Activated CD4-positive, alpha-beta T cell treated with anti-CD3 and anti-CD28 coated beads, Interleukin-2, Interleukin-4, amounts not matched to agents 100 ng/mL and 50 ng/mL, durations not matched to agents 16 hours and 8 hours (primary cell): ENCODE results near the gene GNAT2.

Source experiments
- DNase-seq: peaks from one replicate; pipeline ENCODE4 v3.0.0-alpha.2; 2020; ENCODE audit warnings: low spot score

GNAT2 gene

DNA sequence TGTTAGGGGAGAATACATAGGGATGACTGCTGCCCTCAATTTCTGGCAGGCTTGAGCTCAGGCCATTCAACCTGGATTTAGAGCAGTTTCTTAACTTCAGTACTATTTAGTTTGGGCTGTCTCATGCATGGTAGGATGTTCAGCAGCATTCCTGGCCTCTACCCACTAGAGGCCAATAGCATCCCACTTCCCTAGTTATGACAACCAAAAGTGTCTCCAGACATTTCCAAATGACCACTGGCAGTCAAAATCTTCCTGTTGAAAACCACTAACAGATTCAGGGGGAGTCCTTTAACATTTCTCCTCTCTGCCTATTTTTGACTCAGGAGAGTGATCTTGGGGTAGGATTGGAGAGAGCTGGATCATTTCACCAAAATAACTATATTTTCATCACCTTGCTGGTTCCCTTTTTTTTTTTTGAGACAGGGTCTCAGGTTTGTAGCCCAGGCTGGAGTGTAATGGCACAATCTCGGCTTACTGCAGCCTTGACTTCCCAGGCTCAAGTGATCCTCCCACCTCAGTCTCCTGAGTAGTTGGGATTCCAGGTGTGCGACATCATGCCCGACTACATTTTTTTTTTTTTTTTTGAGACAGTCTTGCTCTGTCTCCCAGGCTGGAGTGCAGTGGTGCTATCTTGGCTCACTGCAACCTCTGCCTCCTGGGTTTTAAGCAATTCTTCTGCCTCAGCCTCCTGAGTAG is 8.7 kb downstream of the GNAT2 start:
- no peak for DNase-seq

DNA sequence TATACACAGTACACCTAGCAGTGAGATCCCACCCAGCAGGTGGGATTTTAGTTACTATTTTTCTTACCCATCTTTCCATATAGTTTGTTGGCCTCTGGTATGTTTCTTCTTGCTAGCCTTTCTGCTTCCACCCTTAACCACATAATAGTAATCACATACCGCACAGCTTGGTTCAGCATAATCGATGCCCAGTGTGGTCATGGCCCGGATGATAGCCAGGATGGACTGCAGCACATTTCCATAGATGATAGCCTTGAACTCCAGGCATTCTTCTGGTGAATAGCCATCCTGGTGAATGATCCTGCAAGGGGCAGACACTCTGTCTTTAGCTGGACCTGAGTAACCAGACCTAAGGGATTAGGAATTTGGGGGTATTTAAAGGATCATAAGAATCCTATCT is 9.5 kb downstream of the GNAT2 start:
- DNase-seq: no peak

DNA sequence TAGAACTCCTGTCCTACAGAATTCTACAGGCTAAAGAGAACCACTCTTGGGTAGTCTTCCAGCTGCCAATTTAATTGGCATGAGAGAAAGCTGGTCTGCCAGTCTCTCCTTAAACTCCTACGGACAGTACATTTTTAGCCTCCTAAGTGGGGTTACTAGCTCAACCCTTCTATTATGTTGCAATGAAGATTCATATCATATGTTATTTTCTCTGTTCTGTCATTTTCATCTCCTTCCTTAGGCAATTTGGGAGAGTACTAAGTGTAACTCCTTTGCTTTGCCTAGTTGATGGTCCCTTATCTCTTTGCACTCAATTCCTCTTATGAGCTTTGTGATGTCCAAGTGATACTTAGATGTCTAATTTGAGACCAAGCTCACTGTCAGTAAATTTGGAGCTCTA is 14.0 kb downstream of the GNAT2 start:
- no peak for DNase-seq

DNA sequence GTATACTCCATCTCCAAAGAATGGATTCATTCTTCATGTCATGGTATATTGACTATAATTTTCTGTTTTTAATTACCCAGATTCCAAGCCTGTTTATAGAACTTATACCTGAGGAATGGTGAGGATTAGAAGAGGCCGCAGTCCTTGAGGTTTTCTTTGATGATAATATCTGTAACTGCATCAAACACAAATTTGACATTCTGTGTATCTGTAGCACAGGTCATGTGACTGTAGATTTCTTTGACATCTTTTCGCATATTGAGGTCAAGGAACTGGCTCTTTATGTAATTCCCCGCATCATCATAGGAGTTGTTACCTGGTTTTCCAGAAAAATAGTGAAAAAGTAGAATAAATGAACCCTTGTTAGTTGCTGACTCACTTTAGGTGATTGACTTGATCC is 16.2 kb downstream of the GNAT2 start:
- no peak for DNase-seq

DNA sequence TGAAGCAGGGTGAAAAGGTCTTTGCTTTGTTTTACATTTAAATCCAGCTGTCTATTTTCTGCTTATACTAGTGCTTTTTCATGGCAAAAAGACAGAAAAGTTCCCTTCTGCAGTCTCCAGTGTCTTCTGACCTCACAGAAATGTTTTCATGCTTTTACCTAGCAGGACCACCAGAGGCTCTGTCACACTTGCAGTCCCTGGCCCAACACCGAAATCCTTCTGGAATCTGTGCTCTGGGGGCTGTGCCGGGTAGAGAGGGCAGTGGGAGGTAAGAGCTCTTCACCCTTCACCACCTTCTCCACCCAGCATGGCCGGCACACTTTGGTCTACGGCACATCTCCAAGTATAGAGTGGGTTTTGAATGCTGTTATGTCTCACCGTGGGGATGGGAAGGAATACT is 20.8 kb downstream of the GNAT2 start:
- no peak for DNase-seq

DNA sequence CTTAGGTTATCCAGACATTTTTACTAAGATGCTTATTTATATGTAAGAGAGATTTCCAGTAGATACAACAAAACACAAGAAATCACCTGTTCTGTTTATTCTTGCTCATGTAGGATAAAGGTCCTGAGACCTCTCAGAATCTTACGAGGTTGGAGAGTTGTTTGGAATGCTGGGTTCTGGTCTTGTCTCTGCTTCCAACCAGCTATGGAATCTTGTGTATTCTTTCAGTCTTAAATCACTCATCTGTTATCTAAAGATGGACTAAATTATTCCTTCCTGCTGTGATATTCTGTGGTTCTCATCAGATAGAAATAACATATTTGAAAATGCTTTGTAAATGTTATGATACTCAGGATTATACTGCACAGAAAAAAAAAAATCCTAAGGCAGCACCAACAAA is 21.3 kb downstream of the GNAT2 start:
- no peak for DNase-seq

DNA sequence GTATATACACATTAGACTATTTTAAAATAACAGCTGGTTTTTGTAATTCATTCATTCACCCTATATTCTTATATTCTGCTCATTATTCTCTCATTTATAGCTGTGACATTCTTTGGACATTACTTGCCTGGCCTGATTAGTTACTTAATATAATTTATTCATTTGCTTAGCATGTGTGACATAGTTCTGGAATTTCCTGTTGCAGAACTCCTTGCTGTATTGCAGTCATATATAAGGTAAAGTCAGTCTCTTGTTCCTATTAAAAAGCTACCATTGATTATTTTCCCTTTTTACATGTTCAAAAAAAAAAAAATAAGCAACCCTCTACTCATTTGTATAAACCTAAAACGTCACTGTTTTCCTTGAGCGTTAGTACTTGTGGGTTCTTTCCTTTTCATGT is 23.9 kb downstream of the GNAT2 start:
- no peak for DNase-seq

DNA sequence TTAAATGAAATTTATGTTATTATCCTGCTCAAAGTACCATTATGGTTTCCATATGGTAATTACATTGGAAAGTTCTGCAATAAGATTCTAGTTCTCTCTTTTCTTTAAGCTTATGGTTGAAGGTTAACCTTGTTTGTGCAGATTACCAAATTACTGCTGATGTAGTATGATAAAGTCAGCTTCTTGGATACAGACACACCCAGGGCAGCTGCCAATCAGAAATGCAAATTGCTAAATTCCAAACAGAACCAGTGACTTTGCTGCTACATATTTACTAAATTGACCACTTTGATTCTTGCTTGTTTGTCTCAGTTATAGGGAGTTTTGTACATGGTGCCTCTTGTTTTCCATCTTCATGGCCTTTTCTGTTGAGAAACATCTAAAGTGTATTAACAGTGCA is 26.5 kb downstream of the GNAT2 start:
- DNase-seq: no peak

DNA sequence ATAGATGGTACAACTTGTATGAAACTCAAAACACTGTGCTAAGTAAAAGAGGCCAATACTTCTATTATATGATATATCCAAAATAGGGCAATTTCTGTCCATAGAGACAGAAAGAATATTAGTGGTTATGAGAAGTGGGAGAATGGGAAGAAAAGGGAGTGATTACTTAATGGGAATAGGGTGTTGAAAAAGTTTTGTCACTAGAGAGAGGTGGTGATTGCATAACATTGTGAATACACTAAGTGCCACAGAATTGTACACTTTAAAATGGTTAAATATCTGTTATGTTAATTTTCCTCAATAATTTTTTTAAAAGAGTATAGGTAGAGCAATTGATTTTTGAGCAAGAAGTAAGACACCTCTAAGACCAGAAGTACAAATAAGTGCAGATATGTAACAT is 29.7 kb downstream of the GNAT2 start:
- DNase-seq: no peak

DNA sequence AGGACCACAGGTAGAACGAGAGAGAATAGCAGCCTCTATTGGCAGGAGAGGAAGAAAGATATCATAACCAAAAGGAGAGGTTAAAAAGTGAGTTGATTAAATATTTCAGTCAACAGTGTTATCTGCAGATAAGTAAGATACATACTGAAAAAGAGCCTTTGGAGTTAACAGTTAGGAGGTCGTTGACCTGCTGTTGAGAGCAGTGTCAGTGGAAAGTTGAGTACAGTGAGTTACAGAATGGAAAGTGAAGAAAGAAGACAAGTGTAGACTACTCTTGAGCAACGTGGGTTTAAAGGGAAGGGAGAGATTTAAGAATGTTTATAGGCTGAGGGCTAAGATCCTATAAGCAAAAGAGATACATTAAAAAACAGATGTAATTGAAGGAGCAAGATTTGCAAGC is 30.2 kb downstream of the GNAT2 start:
- no peak for DNase-seq

DNA sequence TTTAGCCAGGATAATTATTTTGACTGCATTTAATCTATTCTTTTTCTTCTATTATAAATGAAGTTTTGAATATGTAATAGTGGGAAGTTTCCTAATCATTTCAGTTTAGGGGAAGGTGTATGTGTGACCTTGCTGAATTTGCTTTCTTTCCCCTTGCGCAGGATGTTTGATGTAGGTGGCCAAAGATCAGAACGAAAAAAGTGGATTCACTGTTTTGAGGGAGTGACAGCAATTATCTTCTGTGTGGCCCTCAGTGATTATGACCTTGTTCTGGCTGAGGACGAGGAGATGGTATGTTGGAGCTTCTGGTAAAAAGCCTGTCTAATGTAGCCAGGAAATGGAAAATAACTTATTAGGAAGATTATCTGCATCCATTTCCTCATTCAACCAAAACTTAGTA is 33.4 kb downstream of the GNAT2 start:
- no peak for DNase-seq

DNA sequence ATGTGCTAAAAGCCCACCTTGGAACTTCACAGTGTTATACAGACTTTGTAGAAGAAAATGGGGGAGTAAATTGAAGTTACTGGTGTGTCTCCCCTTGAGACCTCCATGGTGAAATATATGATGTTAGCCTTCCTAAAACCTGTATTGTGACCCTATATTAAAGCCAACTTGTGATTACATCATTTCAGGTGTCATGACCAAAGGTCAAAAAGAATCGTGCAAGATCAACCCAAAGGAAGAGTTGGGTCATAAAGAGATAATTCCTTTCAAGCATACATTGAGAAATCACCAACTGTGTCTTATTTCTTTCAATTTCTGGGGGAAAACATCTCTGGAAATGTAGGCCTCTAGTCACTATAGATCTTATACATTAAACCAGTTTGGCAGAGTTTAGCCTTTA is 34.6 kb downstream of the GNAT2 start:
- DNase-seq: no peak

DNA sequence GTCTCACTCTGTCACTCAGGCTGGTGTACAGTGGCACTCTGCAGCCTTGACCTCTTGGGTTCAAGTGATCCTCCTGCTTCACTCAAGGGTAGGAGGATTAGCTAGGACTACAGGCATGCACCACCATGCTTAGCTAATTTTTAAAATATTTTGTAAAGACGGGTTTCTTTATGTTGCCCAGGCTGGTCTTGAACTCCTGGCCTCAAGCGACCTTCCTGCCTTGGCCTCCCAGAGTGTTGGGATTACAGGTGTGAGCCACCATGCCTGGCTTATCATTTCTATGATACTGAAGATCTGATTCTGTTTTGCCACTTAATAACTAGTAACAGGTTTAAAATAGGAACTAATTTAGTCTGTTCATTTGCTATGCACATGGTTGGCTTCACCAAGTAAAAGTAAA is 37.4 kb downstream of the GNAT2 start:
- no peak for DNase-seq

DNA sequence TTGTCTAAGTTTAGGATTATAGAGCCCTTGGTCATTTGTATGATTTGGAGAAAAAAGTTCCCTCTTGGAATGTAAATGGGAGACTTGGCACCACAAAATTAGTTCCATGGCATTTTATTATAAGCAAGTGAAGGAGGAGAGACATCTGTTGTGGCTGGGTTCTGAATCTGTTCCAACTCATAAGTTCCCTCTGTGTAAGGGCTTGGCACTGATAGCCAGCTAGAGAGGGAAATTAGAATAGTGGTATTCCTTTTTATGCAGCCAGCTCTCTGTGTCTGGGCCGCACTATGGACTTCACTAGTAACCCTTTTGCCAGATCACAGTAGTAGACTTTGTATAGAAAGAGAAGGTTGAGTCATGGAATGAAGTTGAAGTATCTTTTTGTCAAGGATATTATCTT is 39.9 kb downstream of the GNAT2 start:
- DNase-seq: no peak

DNA sequence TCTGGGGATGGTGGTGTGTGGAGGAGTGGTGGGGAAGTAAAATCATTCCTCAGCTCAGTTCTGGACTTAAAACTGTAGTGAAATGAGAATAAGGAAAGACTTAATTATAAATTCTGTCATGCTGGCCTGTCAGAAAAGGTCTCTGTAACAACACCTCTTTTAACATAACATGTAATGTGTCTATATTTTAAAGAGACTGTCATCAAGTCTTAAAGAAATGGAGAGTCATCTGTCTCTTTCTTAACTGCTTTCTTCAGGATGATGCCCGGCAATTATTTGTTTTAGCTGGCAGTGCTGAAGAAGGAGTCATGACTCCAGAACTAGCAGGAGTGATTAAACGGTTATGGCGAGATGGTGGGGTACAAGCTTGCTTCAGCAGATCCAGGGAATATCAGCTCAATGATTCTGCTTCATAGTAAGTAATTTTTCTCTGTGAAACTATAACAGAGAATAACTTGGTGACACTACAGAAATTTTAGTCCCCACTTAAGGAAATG is 40.4 kb downstream of the GNAT2 start:
- DNase-seq: no peak

DNA sequence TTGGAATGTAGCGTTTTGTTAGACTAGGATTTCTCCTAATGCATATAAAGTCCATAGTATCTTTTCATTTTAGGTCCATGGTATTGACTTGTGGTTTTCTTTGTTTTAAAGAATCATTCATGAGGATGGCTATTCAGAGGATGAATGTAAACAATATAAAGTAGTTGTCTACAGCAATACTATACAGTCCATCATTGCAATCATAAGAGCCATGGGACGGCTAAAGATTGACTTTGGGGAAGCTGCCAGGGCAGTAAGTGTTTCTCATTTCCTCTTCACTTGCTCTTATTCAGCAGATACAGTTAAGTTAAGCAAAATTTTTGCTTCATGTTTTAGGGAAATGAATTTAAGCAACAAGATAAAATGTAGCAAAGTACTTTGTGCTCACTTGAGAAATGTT is 45.6 kb downstream of the GNAT2 start:
- no peak for DNase-seq

DNA sequence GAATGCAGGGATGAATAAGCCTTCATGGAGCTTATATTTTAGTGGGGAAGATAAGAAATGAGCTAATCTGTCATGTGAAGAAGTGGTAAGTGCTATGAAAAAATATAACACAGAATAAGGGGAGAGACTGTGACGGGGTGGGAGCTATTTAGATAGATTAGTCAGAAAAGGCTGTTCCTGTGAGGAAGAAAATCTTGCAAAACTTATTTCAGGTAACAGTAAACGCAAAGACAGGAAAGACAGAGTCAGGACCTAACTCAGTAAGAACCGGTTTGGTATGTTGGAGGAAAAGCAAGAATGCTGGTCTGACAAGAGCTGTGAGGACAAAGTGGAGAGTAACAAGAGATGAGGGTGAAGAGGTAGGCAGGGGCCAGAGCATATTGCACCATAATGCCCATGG is 49.0 kb downstream of the GNAT2 start:
- DNase-seq: no peak

DNA sequence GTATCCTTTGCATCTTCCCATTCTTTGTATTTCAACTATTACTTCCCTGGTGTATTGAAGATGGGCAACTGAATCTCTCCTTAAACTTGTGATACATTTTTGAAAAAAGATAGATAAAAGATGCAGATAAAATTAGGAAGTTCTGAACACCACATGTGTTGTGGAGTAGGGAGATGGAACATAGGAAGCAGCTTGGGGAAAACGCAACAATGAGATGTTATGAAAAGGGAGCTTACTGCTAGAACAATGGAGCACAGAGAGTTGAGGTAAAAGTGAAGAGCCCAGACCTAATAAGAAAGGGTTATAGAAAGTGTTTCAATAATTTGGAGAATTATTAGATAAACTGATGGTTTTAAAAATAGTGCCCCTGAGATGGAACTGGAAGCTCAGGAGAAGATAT is 50.1 kb downstream of the GNAT2 start:
- DNase-seq: no peak

DNA sequence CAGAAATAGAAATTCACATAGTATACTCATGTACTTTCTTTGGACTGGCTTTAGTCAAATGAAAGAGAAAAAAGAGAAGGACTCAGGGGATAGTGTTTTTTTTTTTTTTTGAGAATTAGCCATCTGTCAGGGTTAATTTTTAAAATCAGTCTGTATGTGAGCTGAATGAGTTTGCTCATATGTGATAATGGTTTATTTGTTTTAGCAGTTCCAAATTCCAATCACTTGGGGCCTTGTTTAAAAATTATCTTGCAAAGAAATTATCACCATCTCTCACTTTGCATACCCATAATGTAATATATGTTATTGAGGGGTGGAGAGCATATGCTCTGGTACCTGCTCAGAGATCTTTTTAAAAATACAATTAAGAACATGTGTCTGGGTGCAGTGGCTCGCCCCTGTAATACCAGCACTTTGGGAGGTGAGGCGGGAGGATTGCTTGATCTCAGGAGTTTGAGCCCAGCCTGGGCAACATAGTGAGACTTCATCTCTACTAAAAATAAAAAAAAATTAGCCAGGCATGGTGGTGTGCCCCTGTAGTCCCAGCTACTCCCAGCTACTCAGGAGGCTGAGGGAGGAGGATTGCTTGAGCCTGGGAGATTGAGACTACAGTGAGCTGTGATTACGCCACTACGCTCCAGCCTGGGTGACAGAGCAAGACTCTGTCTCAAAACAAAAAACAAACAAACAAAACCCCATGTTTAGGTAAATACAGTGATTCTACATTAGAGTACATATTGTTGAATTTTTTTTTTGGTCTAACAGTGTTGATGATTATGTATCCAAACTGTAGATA is 51.3 kb downstream of the GNAT2 start:
- no peak for DNase-seq

DNA sequence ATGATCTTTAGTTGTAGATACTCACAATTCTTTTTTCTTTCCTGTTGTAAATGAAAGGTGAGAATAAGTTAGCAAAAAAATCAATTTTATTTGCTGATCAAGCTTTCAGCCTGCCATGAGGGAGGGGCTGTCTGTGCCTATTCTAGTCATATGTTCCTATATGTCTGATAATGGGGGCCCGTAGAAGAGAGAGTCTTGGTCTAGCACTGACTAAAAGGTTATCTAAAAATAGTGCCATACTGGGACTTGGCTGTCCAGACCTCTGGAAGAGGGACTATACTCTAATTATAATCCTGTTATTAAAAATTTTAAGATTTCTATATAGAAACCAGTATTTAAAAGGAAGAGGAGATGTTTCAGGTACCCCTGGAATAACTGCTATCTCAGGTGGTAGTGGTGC is 52.4 kb downstream of the GNAT2 start:
- DNase-seq: no peak

DNA sequence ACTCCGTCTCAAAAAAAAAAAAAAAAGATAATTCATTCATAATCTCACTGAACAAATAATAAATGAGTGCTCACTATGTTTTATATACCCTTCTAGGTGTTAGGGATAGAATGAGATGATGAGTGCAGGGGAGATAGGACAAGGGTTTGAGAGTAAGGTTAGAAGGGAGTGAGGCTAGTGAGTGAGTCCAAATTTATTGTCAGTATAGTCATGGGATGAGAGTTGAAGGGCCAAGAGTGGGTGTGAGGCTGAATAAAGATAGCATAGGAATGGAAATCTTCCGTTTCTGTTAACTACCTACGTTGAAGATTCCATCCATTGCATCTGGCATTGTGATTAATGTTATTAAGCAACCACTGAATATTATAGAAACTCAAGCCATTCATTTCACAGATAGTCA is 54.2 kb downstream of the GNAT2 start:
- DNase-seq: no peak

DNA sequence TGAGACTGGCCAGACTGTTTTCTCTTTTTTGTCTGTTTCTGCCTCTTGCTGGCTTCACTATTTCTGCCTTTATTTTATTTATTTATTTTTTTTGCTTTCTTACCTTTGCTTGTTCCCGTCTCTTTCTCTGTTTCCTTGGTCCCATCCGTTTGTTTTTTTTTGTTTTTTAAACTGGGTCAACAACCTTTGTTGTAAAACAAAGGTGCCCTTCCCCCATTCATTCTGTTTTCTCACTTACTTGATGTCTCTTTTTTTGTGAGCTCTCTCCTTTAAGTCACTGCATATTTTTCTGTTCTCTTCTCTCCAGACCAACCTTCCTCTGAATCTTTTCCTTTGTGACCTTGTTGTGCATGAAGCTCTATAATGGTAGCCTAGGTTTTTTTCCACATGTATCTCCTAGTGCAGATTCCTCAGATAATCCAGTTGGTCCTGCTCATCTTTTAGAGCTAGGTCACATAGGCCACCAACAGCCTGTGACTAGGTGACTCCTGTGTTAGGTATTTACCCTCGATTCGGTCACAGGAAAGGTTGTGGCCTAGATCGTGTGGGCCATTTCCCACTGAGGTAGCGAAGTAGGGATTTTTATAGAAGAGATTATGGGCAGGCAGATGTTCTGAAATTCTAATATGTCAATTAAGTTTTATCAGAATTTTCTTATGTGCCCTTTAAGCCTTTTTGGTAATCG is 55.1 kb downstream of the GNAT2 start:
- no peak for DNase-seq

DNA sequence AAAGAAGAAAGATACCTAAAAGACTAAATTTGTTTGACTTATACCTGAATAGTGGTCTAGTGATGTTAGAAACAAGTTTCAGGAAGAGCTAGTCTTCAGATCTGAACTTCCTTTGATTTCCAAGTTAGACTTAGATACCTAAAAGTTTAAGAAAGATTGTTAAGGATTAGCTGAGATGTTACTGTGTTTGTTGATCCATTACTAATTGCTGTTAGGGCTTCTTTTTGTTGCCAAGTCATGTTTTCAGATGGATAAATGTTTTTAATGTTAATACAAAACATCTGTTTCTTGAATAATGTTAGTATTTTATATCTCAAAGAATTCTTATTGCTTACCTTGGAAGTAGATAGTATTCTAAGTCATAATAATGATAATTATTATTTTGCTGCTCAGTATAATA is 59.4 kb downstream of the GNAT2 start:
- no peak for DNase-seq
